BE2C (cell line): ENCODE results near the gene FPR3.

Experiments used
- DNase-seq: peaks from one replicate; pipeline ENCODE4 v3.0.0-alpha.2; 2020
- H3K27me3 ChIP-seq: fragments of 250-450 bp; sonication (Bioruptor Pico); 2 replicates; pipeline ENCODE4 v1.5.1; 2020; ENCODE audit warnings: mild to moderate bottlenecking
- H3K36me3 ChIP-seq: fragments of 250-450 bp; sonication (Bioruptor Pico); 2 replicates; pipeline ENCODE4 v1.5.1; 2020; ENCODE audit warnings: mild to moderate bottlenecking
- H3K4me1 ChIP-seq: fragments of 250-450 bp; sonication (Bioruptor Pico); 2 replicates; pipeline ENCODE4 v1.5.1; 2020
- H3K4me3 ChIP-seq: 2 replicates; pipeline ENCODE4 v1.5.1; 2011; ENCODE audit warnings: low read depth, low read length
- H3K9me3 ChIP-seq: fragments of 250-450 bp; sonication (Bioruptor Pico); 2 replicates; pipeline ENCODE4 v1.5.1; 2020
- TF ChIP-seq, protein P1 (sequence below): IDR thresholded peaks from 2 replicates; pipeline ENCODE4 v1.5.1; 2012; ENCODE audit warnings: mild to moderate bottlenecking, low read depth, low read length

FPR3 gene

GRCh38 chr19:51824281-51825005 lies 29.5 kb downstream of the FPR3 start:
- H3K4me3 ChIP-seq: no peak overlapping the region
- no peaks in the 10 kb centered on the region for H3K27me3 ChIP-seq
- H3K36me3 ChIP-seq: no peaks in the 10 kb centered on the region
- TF ChIP-seq, protein P1, sequence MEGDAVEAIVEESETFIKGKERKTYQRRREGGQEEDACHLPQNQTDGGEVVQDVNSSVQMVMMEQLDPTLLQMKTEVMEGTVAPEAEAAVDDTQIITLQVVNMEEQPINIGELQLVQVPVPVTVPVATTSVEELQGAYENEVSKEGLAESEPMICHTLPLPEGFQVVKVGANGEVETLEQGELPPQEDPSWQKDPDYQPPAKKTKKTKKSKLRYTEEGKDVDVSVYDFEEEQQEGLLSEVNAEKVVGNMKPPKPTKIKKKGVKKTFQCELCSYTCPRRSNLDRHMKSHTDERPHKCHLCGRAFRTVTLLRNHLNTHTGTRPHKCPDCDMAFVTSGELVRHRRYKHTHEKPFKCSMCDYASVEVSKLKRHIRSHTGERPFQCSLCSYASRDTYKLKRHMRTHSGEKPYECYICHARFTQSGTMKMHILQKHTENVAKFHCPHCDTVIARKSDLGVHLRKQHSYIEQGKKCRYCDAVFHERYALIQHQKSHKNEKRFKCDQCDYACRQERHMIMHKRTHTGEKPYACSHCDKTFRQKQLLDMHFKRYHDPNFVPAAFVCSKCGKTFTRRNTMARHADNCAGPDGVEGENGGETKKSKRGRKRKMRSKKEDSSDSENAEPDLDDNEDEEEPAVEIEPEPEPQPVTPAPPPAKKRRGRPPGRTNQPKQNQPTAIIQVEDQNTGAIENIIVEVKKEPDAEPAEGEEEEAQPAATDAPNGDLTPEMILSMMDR: no peak
- no peaks in the 10 kb centered on the region for H3K4me1 ChIP-seq
- H3K9me3 ChIP-seq: no peaks in the 10 kb centered on the region; the same call in 1 of the 2 replicates
- no peak for DNase-seq

- no peaks in the 10 kb centered on the region for H3K27me3 ChIP-seq
- DNase-seq: no peak
- no peak overlapping the region for H3K4me3 ChIP-seq
- H3K36me3 ChIP-seq: no peaks in the 10 kb centered on the region
- H3K4me1 ChIP-seq: no peaks in the 10 kb centered on the region
- TF ChIP-seq, protein P1: no peak
- no peaks in the 10 kb centered on the region for H3K9me3 ChIP-seq
Measured at GRCh38 chr19:51830274-51830673, 35.3 kb downstream of the FPR3 start.

GRCh38 chr19:51837145-51837544 lies 42.2 kb downstream of the FPR3 start:
- no peak for DNase-seq
- TF ChIP-seq, protein P1: no peak
- Histone ChIP-seq H3K4me1 (no peaks in the 10 kb centered on the region), H3K4me3 (no peak overlapping the region), H3K27me3 (no peaks in the 10 kb centered on the region), H3K36me3 (no peaks in the 10 kb centered on the region), H3K9me3 (no peaks in the 10 kb centered on the region)

- Histone ChIP-seq H3K27me3 (no peaks in the 10 kb centered on the region), H3K4me1 (no peaks in the 10 kb centered on the region), H3K4me3 (no peak overlapping the region), H3K36me3 (no peaks in the 10 kb centered on the region), H3K9me3 (peaks cover 7% of the 10 kb centered on the region)
- no peak for DNase-seq
- TF ChIP-seq, protein P1: no peak
Measured at GRCh38 chr19:51861870-51862622, 67.1 kb downstream of the FPR3 start.

- no peaks in the 10 kb centered on the region for H3K4me1 ChIP-seq
- no peaks in the 10 kb centered on the region for H3K27me3 ChIP-seq
- peaks cover 7% of the 10 kb centered on the region for H3K36me3 ChIP-seq
- no peak for DNase-seq
- TF ChIP-seq, protein P1: no peak
- no peak overlapping the region for H3K4me3 ChIP-seq
- H3K9me3 ChIP-seq: peaks cover 2% of the 10 kb centered on the region
Measured at GRCh38 chr19:51873097-51873496, 78.1 kb downstream of the FPR3 start.
